Germinal center (tissue), 1 donor: Measurements from ENCODE around the gene DUSP10.

Source experiments
- DNase-seq: peaks from one replicate; pipeline ENCODE4 v3.0.0; 2012; ENCODE audit warnings: mixed read lengths, low spot score

DUSP10 gene

GRCh38 chr1:221714227-221715152, 27.4 kb downstream of the DUSP10 start:
- no peak for DNase-seq

- peak; percentile 10 for DNase-seq
These were observed 29.0 kb downstream of the DUSP10 start for GRCh38 chr1:221712776-221713431.

- DNase-seq = peak; percentile 12
These were observed 29.6 kb downstream of the DUSP10 start for GRCh38 chr1:221712198-221712684.

GRCh38 chr1:221711656-221712055, 30.2 kb downstream of the DUSP10 start:
- no peak for DNase-seq

GRCh38 chr1:221711063-221711577, 30.8 kb downstream of the DUSP10 start:
- DNase-seq = no peak

GRCh38 chr1:221709854-221710253, 32.0 kb downstream of the DUSP10 start:
- no peak for DNase-seq

- peak; percentile 66 for DNase-seq
These were observed 32.9 kb downstream of the DUSP10 start for GRCh38 chr1:221708987-221709386.

- DNase-seq = peak; percentile 11
These were observed 33.8 kb downstream of the DUSP10 start for GRCh38 chr1:221708076-221708571.

- DNase-seq = no peak
These were observed 34.9 kb downstream of the DUSP10 start for GRCh38 chr1:221706876-221707582.

- no peak for DNase-seq
These were observed 35.7 kb downstream of the DUSP10 start for GRCh38 chr1:221706191-221706590.

GRCh38 chr1:221704306-221704705, 37.6 kb downstream of the DUSP10 start:
- no peak for DNase-seq

- no peak for DNase-seq
These were observed 40.2 kb downstream of the DUSP10 start for GRCh38 chr1:221701570-221702186.

- DNase-seq = no peak
These were observed 40.9 kb downstream of the DUSP10 start for GRCh38 chr1:221700948-221701347.

GRCh38 chr1:221700536-221700935, 41.4 kb downstream of the DUSP10 start:
- DNase-seq = no peak

- DNase-seq = no peak
These were observed 41.8 kb downstream of the DUSP10 start for GRCh38 chr1:221699978-221700519.

GRCh38 chr1:221699577-221699976, 42.3 kb downstream of the DUSP10 start:
- DNase-seq = no peak

- no peak for DNase-seq
These were observed 43.1 kb downstream of the DUSP10 start for GRCh38 chr1:221698579-221699349.

- no peak for DNase-seq
These were observed 43.9 kb downstream of the DUSP10 start for GRCh38 chr1:221697923-221698425.

- no peak for DNase-seq
These were observed 45.0 kb downstream of the DUSP10 start for GRCh38 chr1:221696718-221697461.

GRCh38 chr1:221696027-221696426, 45.9 kb downstream of the DUSP10 start:
- no peak for DNase-seq
